GM12874 (cell line): ENCODE data around the gene SLC4A8.

Experiments
- TF ChIP-seq, protein P1 (sequence below): IDR thresholded peaks from 2 replicates; pipeline ENCODE4 v1.5.1; 2011; ENCODE audit warnings: low read depth, mild to moderate bottlenecking, control low read depth, low read length, moderate library complexity; ENCODE audit not compliant: insufficient read depth

SLC4A8 gene

DNA sequence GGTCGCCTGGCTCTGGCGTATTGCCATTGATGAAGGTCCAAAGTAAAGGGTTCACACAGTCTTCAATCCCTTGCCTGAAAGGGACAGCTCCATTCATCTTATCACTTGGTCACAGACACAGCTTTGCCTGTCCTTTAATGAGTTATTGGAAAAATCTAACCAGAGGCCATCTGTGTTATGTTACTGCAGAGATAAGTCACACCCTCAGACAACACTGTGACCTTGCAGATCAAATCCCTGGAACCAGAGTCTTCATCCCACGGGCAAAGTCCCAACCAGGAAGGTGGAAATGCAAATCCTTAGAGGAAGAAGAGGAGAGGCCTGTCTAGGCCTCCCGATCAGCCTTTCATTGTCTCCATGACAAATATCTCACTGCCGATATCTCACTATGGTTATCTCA, 98.1 kb downstream of the SLC4A8 start:
- TF ChIP-seq, protein P1, sequence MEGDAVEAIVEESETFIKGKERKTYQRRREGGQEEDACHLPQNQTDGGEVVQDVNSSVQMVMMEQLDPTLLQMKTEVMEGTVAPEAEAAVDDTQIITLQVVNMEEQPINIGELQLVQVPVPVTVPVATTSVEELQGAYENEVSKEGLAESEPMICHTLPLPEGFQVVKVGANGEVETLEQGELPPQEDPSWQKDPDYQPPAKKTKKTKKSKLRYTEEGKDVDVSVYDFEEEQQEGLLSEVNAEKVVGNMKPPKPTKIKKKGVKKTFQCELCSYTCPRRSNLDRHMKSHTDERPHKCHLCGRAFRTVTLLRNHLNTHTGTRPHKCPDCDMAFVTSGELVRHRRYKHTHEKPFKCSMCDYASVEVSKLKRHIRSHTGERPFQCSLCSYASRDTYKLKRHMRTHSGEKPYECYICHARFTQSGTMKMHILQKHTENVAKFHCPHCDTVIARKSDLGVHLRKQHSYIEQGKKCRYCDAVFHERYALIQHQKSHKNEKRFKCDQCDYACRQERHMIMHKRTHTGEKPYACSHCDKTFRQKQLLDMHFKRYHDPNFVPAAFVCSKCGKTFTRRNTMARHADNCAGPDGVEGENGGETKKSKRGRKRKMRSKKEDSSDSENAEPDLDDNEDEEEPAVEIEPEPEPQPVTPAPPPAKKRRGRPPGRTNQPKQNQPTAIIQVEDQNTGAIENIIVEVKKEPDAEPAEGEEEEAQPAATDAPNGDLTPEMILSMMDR, result no peak

DNA sequence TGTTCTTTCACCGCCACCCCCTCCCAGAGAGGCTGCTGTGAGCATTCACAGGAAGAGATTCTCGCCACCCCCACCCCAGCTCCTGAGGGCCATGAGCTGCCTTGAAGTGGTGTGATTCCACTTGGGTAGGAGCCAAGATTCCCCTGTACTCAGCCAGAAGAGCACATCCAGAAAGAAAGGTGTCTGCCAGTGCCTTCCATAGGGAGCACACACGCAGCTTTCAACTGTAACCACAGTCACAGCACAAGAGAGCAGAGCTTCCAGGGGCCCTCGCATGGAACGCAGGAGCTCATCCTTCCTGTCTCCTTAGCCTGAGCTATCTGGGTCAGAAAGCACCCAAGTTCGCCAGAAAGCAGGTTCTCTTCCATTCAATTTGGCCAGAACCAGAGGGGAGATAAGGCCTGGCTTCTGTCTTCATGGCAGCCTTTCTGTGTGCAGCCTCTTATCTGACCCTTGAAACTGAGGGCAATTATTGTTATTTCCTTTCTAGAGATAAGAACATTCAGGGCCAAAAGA, 99.8 kb downstream of the SLC4A8 start:
- TF ChIP-seq, protein P1, result no peak

DNA sequence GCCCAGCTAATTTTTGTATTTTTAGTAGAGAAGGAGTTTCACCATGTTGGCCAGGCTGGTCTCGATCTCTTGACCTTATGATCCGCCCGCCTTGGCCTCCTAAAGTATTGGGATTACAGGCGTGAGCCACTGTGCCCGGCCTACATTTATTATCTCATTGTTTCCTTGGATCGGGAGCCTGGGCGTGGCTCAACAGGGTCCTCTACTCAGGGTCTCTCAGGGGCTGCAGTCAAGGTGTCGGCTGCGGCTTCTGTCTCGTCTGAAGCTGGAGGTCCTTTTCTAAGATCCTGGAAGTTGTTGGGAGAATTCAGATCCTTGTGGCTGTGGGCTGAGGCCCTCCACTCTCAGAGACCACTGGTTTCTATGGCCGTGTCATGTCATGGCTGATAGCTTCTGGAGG, 100.9 kb downstream of the SLC4A8 start:
- TF ChIP-seq, protein P1, result no peak

DNA sequence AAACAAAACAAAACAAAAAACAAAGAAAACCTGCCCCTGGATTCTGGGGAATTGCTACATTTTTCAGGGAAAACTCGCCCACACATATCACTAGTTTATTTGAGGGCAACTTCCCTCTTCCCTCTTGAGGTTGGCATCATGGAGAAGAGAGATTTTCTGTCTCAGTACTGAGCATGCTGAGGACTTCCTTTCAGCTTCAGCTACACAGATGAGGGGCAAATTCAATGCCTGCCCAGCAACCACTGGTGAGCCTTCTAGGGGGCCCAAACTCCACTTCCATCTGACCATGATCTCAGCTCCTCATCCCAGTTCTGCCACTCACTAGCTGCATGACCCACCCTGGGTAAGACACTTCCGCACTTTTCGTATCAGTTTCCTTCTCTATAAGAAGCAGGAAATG, 103.3 kb downstream of the SLC4A8 start:
- TF ChIP-seq, protein P1, result no peak

DNA sequence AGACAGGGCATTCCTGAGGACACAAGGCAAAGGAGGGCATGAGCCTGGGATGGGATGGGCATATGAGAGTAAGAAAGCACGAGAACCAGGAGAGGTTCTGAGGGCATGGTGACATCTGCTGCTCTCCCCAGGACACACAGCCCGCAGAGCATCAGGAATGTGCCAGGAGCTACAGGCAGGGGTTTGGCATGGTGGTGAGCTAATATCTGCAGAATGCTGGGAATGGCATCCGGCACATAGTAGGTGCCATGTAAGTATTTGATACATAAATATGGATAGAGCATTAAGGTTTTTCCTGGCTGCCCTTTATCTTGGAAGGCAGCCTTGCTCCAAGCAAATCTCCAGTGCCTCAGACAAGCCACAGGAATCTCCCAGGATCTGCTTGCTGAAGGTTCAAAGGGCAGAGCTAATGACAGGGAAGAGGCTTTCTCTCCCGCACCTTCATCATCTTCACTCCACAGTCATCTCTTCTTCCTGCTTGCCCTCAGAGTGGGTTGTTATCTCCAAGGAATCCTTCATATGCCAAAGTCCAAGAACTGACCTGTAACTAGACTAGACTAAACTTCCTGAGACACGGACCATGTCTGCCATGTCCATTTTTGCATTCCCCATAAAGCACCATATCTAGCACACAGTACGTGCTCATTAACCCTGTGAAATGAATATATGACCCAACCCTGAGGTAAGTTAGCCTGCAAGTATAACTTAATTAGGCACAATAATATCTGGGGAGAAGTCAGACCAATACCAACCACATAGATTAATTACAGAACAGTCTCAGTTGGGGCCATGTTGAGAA, 104.4 kb downstream of the SLC4A8 start:
- TF ChIP-seq, protein P1, result no peak

DNA sequence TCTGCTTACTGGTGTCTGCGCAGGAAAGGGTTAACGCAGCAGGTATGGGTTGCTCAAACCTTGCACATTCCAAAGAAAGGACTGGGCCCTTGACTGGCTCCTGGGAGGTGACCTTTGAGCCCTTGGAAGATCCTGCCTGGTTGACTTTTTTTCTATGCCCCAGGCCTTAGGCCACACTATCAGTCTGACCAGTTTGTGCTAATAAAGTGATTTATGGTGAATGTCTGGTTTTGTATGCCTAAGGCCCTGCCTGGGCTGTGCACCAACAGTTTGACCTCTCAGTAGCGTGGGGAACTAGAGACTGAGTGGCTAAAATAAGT, 105.0 kb downstream of the SLC4A8 start:
- TF ChIP-seq, protein P1, result no peak

DNA sequence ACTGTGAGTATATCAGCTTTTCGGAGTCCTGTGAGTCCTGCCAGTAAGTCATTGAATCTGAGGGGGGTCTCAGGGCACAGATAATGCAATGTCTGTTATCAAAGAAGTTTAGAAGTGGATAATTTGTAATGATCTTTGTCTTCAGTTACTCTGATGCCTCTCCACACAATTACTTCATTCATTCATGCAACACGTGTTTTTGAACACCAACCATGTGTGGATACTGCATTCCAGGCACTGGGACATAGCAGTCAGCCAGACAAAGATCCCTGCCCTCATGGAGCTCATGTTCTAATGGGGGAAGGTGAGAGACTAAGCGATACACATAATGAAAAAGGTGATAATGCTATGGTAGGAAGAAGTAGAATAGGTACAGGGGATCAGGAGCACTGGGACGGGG, 105.6 kb downstream of the SLC4A8 start:
- TF ChIP-seq, protein P1, result no peak
